Measurements from ENCODE around the gene ACOT9.

DNA sequence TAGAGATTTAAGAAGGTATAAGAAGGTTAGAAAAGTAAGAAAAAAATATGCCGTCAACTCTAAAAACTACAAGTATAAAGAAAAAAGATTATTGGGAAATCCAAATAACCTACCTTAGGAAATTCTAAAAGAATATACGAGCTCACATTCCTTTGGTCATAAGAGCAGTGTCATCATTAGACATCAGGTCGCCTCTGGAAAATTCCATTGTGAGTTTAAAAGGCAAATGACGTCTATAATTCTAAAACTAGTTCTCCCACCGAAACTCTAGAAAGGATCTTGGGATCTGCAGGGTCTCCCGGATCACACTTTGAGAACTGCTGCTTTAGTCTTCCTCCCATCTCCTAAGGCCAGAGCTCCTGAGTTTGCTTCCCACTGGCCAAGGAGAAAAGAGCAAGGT, 39.4 kb upstream of the ACOT9 start:
- TF ChIP-seq, protein P1, sequence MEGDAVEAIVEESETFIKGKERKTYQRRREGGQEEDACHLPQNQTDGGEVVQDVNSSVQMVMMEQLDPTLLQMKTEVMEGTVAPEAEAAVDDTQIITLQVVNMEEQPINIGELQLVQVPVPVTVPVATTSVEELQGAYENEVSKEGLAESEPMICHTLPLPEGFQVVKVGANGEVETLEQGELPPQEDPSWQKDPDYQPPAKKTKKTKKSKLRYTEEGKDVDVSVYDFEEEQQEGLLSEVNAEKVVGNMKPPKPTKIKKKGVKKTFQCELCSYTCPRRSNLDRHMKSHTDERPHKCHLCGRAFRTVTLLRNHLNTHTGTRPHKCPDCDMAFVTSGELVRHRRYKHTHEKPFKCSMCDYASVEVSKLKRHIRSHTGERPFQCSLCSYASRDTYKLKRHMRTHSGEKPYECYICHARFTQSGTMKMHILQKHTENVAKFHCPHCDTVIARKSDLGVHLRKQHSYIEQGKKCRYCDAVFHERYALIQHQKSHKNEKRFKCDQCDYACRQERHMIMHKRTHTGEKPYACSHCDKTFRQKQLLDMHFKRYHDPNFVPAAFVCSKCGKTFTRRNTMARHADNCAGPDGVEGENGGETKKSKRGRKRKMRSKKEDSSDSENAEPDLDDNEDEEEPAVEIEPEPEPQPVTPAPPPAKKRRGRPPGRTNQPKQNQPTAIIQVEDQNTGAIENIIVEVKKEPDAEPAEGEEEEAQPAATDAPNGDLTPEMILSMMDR (IDR thresholded peaks at IDR 0.05): no peak
- no peak for TF ChIP-seq POLR2AphosphoS5 (IDR thresholded peaks at IDR 0.05)
- TF ChIP-seq POLR2A (IDR thresholded peaks at IDR 0.05): no peak
- TF ChIP-seq EP300 (IDR thresholded peaks at IDR 0.05): no peak

Data from suprapubic skin (tissue), 4 donors.